Ascending aorta (tissue), 2 donors: Measurements from ENCODE around the gene RABL6. TPM values are rescaled to one million over a fixed set of nuclear protein-coding genes. Genes with fewer than 3 reads are reported as not detected.

Source experiments
- DNase-seq, 2 donors: peaks; one replicate each; pipeline ENCODE4 v3.0.0-alpha.2; 2019; ENCODE audit warnings: low spot score in 2 of 2
- H3K27ac ChIP-seq, 2 donors: fragments of 200-600 bp; sonication (generic); one replicate each; pipeline ENCODE4 v1.5.1; 2016 to 2017; ENCODE audit warnings: mild to moderate bottlenecking in 1 of 2
- H3K27me3 ChIP-seq: fragments of 200-600 bp; sonication (generic); one replicate; pipeline ENCODE4 v1.5.1; 2017
- H3K36me3 ChIP-seq, 2 donors: fragments of 200-600 bp; sonication (generic); one replicate each; pipeline ENCODE4 v1.5.1; 2016
- H3K4me1 ChIP-seq, 2 donors: fragments of 200-600 bp; sonication (generic); one replicate each; pipeline ENCODE4 v1.5.1; 2016 to 2017; ENCODE audit warnings: mild to moderate bottlenecking in 1 of 2
- H3K4me3 ChIP-seq, 2 donors: fragments of 200-600 bp; sonication (generic); one replicate each; pipeline ENCODE4 v1.5.1; 2016 to 2017; ENCODE audit warnings: mild to moderate bottlenecking in 1 of 2
- H3K9me3 ChIP-seq, 2 donors: fragments of 200-600 bp; sonication (generic); one replicate each; pipeline ENCODE4 v1.5.1; 2016
- intact Hi-C: fragments of 100-400 bp; cut with DNase I; formaldehyde crosslinking; loops from one replicate; pipeline ENCODE4 v1.15.1; 2023
- total RNA-seq: library from RNA; depleted of rRNA; stranded (reverse); fragments of >200 nt; gene quantifications from one replicate; pipeline ENCODE4 v1.1.0, GENCODE V29; 2016
- TF ChIP-seq, protein P1 (sequence below), 3 experiments: fragments of 200-600 bp in 2 of 3; fragments of 450-650 bp in 1 of 3; sonication (generic) in 2 of 3; IDR thresholded peaks; one replicate each; pipeline ENCODE4 v1.5.1; 2016 to 2019; ENCODE audit warnings: antibody characterized with exemption in 3 of 3, mild to moderate bottlenecking in 1 of 3, moderate library complexity in 1 of 3

RABL6 gene
- total RNA-seq, 1 donor from 2014 or later, result 70.9 TPM

DNA sequence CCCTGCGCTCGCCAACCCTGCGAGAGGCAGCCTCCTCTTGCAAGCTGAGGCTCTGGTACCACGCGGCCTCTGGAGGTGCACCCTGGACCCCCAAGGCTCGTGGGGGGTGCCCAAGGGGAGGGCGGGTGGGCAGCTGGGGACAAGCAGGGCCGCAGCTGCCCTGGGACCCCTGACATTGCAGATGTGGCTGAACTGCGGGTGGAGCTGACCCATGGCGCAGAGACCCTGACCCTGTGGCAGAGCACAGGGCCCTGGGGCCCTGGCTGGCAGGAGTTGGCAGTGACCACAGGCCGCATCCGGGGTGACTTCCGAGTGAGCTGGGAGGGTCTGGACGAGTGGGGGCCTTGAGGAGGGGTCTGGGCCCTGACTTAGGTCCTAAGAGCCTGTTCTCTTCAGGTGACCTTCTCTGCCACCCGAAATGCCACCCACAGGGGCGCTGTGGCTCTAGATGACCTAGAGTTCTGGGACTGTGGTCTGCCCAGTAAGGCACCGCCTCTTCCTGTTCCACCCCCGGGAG is 45.9 kb downstream of the RABL6 start:
- Histone ChIP-seq H3K9me3 (no peaks in the 10 kb centered on the region), H3K27me3 (no peaks in the 10 kb centered on the region), H3K4me1 (peaks cover 8 to 11% of the 10 kb centered on the region in 2 donors), H3K36me3 (no peaks in the 10 kb centered on the region), H3K27ac (no peak overlapping the region), H3K4me3 (no peak overlapping the region)
- intact Hi-C loops, result no loop called here
- TF ChIP-seq, protein P1, sequence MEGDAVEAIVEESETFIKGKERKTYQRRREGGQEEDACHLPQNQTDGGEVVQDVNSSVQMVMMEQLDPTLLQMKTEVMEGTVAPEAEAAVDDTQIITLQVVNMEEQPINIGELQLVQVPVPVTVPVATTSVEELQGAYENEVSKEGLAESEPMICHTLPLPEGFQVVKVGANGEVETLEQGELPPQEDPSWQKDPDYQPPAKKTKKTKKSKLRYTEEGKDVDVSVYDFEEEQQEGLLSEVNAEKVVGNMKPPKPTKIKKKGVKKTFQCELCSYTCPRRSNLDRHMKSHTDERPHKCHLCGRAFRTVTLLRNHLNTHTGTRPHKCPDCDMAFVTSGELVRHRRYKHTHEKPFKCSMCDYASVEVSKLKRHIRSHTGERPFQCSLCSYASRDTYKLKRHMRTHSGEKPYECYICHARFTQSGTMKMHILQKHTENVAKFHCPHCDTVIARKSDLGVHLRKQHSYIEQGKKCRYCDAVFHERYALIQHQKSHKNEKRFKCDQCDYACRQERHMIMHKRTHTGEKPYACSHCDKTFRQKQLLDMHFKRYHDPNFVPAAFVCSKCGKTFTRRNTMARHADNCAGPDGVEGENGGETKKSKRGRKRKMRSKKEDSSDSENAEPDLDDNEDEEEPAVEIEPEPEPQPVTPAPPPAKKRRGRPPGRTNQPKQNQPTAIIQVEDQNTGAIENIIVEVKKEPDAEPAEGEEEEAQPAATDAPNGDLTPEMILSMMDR (IDR thresholded peaks at IDR 0.05), result no peak
- no peak for DNase-seq

DNA sequence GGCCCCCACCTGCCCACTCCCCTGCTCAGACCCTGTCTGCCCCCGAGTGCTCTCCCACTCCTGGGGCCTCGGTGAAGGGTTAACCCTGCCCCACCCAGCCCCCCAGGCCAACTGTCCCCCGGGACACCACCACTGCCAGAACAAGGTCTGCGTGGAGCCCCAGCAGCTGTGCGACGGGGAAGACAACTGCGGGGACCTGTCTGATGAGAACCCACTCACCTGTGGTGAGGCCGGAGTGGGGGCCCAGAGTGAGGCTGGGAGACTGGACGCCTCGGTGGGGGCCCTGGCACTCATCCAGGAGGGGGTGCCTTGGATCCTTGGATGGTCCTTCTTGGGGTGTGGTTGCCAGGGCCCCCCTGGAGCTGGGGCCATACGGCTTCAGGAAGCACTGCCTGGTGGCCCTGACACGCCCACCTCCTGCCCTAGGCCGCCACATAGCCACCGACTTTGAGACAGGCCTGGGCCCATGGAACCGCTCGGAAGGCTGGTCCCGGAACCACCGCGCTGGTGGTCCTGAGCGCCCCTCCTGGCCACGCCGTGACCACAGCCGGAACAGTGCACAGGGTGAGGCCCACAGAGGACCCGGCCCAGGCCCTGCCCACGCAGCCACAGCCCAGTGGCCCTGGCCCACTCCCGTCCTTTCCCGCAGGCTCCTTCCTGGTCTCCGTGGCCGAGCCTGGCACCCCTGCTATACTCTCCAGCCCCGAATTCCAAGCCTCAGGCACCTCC is 46.5 kb downstream of the RABL6 start:
- Histone ChIP-seq H3K27me3 (no peaks in the 10 kb centered on the region), H3K4me3 (no peak overlapping the region), H3K27ac (no peak overlapping the region), H3K36me3 (no peaks in the 10 kb centered on the region), H3K9me3 (no peaks in the 10 kb centered on the region), H3K4me1 (peaks cover 12 to 17% of the 10 kb centered on the region in 2 donors)
- intact Hi-C loops, result no loop called here
- no peak for DNase-seq
- TF ChIP-seq, protein P1 (IDR thresholded peaks at IDR 0.05), result no peak

DNA sequence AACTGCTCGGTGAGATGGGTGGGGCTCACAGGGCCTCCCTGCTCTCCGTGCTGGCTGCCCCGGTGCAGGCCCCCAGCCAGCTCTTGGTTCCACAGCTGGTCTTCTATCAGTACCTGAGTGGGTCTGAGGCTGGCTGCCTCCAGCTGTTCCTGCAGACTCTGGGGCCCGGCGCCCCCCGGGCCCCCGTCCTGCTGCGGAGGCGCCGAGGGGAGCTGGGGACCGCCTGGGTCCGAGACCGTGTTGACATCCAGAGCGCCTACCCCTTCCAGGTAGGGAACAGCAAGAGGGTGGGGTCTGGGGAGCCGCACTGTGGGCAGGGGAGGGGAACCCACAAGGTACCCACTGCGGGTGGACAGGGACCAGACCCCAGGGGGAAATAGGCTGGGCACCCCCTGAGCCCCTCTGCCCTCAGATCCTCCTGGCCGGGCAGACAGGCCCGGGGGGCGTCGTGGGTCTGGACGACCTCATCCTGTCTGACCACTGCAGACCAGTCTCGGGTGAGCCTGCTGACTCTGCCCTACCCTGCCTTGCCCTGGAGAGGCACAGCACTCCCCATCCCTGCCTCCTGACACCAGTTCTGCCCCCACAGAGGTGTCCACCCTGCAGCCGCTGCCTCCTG is 47.2 kb downstream of the RABL6 start:
- Histone ChIP-seq H3K4me3 (no peak overlapping the region), H3K4me1 (peaks cover 11 to 22% of the 10 kb centered on the region in 2 donors), H3K36me3 (no peaks in the 10 kb centered on the region), H3K9me3 (no peaks in the 10 kb centered on the region), H3K27ac (no peak overlapping the region), H3K27me3 (no peaks in the 10 kb centered on the region)
- intact Hi-C loops, result no loop called here
- DNase-seq, result no peak
- TF ChIP-seq, protein P1 (IDR thresholded peaks at IDR 0.05), result no peak

DNA sequence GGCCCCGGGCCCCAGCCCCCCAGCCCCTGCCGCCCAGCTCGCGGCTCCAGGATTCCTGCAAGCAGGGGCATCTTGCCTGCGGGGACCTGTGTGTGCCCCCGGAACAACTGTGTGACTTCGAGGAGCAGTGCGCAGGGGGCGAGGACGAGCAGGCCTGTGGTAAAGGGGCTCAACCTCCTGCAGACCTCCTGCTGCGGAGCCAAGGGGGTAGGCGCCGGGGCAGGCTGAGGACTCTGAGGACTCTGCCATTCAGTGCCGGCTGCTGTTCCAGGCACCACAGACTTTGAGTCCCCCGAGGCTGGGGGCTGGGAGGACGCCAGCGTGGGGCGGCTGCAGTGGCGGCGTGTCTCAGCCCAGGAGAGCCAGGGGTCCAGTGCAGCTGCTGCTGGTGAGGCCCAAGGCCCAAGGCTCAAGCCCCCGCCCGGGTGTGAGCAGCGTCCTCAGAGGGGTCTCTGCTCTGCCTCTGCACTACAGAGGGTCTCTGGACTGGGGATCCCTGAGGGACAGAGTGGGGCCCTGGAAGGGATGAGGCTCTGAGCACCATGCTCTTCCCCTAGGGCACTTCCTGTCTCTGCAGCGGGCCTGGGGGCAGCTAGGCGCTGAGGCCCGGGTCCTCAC is 47.8 kb downstream of the RABL6 start:
- Histone ChIP-seq H3K9me3 (no peaks in the 10 kb centered on the region), H3K4me1 (peaks cover 4 to 17% of the 10 kb centered on the region in 2 donors), H3K27ac (no peak overlapping the region), H3K36me3 (peaks cover 0 to under 1% of the 10 kb centered on the region in 2 donors), H3K4me3 (no peak overlapping the region), H3K27me3 (no peaks in the 10 kb centered on the region)
- TF ChIP-seq, protein P1 (IDR thresholded peaks at IDR 0.05), result no peak
- no peak for DNase-seq
- intact Hi-C loops, result no loop called here

DNA sequence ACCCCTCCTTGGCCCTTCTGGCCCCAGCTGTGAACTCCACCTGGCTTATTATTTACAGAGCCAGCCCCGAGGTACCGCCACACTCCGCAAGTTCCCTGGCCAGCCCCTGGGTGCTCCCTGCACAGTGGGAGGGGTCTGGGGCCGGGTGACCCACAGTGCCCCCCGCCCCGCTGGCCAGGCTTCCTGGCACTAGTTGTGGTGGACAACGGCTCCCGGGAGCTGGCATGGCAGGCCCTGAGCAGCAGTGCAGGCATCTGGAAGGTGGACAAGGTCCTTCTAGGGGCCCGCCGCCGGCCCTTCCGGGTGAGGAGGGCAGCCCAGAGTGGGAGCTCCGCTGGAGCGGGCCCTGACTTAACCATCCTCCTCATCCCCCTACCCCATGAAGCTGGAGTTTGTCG is 48.3 kb downstream of the RABL6 start:
- H3K36me3 ChIP-seq, result peaks cover 4 to 6% of the 10 kb centered on the region in 2 donors
- no peak overlapping the region for H3K4me3 ChIP-seq
- TF ChIP-seq, protein P1 (IDR thresholded peaks at IDR 0.05), result no peak
- intact Hi-C loops, result no loop called here
- H3K27me3 ChIP-seq, result no peaks in the 10 kb centered on the region
- peaks cover 4 to 14% of the 10 kb centered on the region in 2 donors for H3K4me1 ChIP-seq
- H3K9me3 ChIP-seq, result no peaks in the 10 kb centered on the region
- DNase-seq, result no peak
- no peak overlapping the region for H3K27ac ChIP-seq
